LNCAP (cell line): ENCODE results near the gene WAC.

Source experiments
- CTCF ChIP-seq: fragments of 450-650 bp; IDR thresholded peaks from 2 replicates; pipeline ENCODE4 v1.5.1; 2017; ENCODE audit warnings: mild to moderate bottlenecking

The WAC gene

GRCh38 chr10:28523725-28524252 lies 9.1 kb upstream of the WAC start:
- no peak for TF ChIP-seq CTCF

GRCh38 chr10:28530751-28531150 lies 2.2 kb upstream of the WAC start:
- no peak for TF ChIP-seq CTCF

DNA sequence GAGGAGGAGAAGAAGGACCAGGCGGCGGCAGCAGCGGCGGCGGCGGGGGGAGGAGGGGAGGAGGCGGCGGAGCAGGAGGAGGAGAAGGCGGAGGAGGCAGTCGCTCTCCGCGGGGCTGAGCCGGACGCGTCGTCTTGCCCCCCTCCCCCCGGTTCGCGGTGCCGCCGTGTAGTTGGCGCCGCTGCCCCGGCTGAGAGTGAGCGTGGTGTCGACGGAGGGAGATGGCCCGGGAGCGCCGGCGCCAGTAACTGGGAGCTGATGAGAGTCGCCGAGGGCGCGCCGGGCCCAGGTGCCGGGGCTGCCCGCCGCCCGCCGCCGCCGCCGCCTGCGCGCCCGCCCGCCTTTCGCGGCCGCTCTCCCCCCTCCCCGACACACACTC lies 257 bp downstream of the WAC start:
- TF ChIP-seq CTCF: no peak

DNA sequence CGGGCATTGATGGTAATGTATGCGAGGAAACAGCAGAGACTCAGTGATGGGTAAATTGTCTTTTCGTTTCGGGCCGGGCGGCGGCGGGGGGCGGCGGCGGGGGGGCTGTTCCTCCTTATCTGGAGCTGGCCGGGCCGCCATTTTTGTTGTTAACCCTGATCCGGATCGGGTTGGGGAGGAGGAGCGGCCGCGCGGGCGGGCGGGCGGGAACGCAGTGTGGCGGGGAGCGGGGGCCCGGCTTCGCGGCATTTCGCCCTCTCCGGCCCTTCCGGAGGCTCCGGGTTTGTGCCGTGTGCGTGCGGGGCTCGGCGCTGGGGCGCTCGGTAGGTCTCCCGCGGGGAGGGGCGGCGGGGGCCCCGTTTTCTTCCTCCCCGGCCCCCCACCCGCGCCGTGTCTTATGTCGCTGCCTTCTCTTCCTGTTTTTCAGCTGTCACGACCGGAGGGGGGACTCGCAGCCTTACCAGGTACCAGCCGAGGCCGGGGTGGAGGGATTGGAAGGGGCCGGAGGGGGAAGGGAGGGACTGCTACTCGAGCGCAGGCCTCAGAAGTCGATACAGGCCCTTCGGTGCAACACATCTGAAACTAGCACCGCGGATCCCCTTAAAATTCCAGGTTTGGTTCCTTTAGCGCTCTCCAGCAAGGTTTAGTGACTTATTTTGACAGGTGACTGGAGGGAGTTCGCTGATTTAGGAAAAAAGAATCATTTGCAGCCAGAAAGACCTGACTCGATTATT lies 820 bp downstream of the WAC start:
- no peak for TF ChIP-seq CTCF

DNA sequence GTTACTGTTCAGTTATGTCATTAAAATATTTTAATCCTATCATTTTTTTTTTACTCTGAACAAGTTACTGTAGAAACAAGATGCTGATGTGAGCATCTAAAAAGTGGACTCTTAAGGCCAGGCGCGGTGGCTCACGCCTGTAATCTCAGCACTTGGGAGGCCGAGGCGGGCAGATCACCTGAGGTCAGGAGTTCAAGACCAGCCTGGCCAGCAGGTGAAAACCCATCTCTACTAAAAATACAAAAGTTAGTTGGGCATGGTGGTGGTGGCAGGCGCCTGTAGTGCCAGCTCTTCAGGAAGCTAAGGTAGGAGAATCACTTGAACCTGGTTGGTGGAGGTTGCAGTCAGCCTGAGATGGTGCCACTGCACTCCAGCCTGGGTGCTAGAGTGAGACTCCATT lies 2.9 kb downstream of the WAC start:
- TF ChIP-seq CTCF: no peak

DNA sequence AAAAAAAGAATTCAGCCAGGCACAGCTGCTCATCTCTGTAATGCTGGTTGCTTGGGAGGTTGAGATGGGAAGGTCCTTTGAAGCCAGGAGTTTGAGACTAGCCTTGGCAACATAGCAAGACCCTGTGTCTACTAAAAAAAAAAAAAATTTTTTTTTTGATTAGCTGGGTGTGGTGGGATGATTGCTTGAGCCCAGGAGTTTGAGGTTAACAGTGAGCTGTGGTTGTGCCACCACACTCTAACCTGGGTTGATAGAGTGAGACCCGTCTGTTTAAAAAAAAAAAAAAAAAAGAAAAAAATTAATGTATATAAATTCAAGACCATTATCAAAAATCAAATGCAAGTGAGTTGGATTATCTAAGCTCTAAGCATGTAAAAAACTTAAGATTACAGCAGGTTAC lies 5.7 kb downstream of the WAC start:
- no peak for TF ChIP-seq CTCF

DNA sequence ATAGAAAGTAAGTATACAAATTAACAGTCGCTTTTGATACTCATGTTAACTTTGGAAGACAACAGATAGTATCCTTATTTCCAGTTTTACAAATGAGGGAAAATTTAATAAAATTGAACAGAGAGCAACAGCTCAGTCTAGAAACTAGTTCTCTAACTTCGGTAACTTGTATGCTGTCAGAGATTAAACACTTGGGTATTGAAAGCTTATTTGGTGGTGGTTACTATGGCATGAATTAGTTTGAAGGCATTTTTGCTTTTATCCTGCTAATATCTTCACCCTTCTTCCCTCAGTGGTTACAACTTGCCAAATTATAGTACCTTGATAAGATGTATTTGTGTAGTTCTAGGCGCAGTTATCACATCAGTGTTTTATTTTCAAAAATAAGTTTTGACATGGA lies 7.2 kb downstream of the WAC start:
- TF ChIP-seq CTCF: no peak
